Lung microvascular endothelial cell (primary cell): ENCODE results near the gene IKZF3. TPM values are rescaled to one million over a fixed set of nuclear protein-coding genes. Genes with fewer than 3 reads are reported as not detected.
"Not testable (repeated sequence)": the region's sequence is repeated elsewhere in the genome, so short reads cannot be mapped to it uniquely, and the experiment has no call there.

Experiments used
- DNase-seq, 2 donors: peaks; one replicate each; pipeline versions ENCODE4 v3.0.0 to v3.0.0-alpha.2; 2010; ENCODE audit warnings: low read depth in 2 of 2
- total RNA-seq: library from RNA; depleted of rRNA; stranded (reverse); fragments of >200 nt; gene quantifications from 2 replicates; pipeline ENCODE4 v1.2.1, GENCODE V29; 2014

IKZF3 gene
- total RNA-seq, 1 donor from 2014 or later = not detected

- peak in 1 of 2 donors; percentile 16 for DNase-seq
Measured at GRCh38 chr17:39755554-39756379, 108.3 kb downstream of the IKZF3 start.

GRCh38 chr17:39754958-39755553, 109.1 kb downstream of the IKZF3 start:
- DNase-seq = no peak

- DNase-seq = peak; percentile 67 to 76
Measured at GRCh38 chr17:39754161-39754957, 109.8 kb downstream of the IKZF3 start.

GRCh38 chr17:39753514-39754160, 110.5 kb downstream of the IKZF3 start:
- DNase-seq = peak; percentile 34 to 39

- DNase-seq = no peak
Measured at GRCh38 chr17:39752241-39752881, 111.8 kb downstream of the IKZF3 start.

- no peak for DNase-seq
Measured at GRCh38 chr17:39751637-39752036, 112.5 kb downstream of the IKZF3 start.

GRCh38 chr17:39751016-39751543, 113.0 kb downstream of the IKZF3 start:
- DNase-seq = no peak

GRCh38 chr17:39750131-39751015, 113.7 kb downstream of the IKZF3 start:
- DNase-seq = no peak

- DNase-seq = not testable (repeated sequence)
Measured at GRCh38 chr17:39748444-39749034, 115.6 kb downstream of the IKZF3 start.

- DNase-seq = no peak
Measured at GRCh38 chr17:39747745-39748144, 116.4 kb downstream of the IKZF3 start.

GRCh38 chr17:39746145-39746461, 118.0 kb downstream of the IKZF3 start:
- no peak for DNase-seq

GRCh38 chr17:39745335-39746144, 118.6 kb downstream of the IKZF3 start:
- no peak for DNase-seq

- DNase-seq = no peak
Measured at GRCh38 chr17:39744836-39745215, 119.3 kb downstream of the IKZF3 start.

GRCh38 chr17:39744075-39744835, 119.9 kb downstream of the IKZF3 start:
- DNase-seq = no peak

GRCh38 chr17:39742856-39743436, 121.2 kb downstream of the IKZF3 start:
- DNase-seq = no peak

GRCh38 chr17:39742126-39742855, 121.8 kb downstream of the IKZF3 start:
- no peak for DNase-seq
